ENCODE data around the gene ANKRD13C.

The ANKRD13C gene

DNA sequence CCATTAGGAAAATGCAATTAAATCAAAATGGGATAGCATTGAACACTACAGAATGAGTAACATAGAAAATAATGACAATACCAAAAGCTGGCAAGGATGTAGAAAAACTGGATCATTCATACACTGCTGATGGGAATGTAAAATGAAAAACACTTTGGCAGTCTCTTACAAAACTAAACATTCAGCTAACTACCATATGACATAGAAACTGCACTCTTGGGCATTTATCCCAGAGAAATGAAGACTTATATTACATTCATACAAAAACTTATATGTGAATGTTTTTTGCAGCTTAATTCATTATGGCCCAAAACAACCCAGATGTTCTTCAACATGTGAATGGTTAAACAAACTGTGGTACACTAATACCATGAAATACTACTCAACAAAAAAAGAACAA lies 66.4 kb downstream of the ANKRD13C start:
- no peak for FAIRE-seq

DNA sequence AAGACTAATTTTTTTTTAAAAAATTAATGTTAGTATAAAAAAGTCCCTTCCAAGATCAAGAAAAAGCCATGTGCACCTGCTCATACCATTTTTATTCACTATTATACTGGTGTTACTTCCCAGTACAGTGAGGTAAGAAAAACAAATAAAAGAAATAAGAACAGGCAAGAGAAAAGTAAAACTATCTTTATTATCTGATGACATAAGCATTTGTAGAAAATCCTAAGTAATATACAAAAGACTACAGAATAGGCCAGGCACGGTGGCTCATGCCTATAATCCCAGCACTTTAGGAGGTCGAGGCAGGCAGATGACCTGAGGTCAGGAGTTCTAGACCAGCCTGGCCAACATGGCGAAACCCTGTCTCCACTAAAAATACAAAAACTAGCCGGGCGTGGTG lies 68.1 kb downstream of the ANKRD13C start:
- no peak for FAIRE-seq

DNA sequence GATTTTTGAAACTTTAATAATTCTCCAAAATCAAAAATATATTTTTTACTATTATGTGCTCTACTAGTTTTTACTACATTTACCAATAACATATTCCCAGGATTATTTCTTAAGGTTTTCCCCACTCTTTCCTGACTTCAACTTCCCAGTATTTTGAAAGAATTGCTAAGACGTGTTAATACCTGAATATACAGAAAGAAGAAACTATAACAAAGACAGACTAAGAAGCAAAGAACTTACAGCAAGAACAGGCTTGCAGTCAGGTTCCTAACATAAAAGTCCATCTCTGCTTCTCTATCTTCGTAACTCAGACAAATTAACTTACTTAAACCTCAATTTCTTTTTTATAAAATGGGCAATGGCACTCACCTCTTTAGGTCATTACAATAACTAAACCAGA lies 70.2 kb downstream of the ANKRD13C start:
- FAIRE-seq, result peak; percentile 80

DNA sequence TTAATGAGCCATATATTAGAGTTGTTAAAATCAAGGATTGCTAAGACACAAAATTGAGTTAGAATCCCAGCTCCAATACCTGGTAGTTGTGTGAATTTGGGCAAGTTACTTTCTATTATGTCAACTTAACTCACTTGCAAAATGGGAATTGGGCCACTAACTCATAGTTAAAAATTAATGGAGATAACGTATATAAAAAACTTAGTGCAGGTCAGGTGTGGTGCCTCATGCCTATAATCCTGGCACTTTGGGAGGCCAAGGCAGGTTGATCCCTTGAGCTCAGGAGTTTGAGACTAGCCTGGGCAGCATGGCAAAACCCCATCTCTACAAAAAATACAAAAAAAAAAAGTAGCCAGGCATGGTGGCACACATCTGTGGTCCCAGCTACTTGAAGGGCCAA lies 75.8 kb downstream of the ANKRD13C start:
- no peak for FAIRE-seq

DNA sequence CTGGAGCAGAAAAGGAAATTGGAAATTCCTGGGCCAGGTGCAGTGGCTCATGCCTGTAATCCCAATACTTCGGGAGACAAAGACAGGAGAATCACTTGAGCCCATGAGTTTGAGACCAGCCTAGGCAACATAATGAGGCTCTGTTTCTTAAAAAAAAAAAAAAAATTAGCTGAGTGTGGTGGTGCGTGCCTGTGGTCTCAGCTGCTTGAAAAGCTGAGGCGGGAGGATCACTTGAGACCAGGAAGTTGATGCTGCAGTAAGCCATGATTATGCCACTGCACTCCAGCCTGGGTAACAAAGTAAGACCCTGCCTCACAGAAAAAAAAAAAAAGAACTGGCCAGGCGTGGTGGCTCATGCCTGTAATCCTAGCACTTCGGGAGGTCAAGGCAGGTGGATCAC lies 76.6 kb downstream of the ANKRD13C start:
- no peak for FAIRE-seq

DNA sequence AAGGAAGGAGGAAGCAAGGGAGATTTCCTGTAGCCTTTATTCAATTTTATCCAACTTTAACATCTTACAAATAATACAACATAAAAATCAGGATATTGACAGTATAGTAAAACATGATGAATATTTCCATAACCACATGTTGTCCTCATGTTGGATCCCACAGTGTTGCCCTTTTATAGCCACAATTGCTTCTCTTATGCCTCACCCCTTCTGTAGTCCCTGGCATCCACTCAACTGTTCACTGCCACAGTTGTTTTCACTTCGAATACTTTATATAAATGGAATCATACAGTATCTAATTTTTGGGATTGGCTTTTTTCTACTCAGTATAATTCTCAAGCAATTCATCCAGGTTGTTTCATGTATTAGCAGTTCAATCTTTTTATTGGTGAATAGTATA lies 88.6 kb downstream of the ANKRD13C start:
- no peak for FAIRE-seq

DNA sequence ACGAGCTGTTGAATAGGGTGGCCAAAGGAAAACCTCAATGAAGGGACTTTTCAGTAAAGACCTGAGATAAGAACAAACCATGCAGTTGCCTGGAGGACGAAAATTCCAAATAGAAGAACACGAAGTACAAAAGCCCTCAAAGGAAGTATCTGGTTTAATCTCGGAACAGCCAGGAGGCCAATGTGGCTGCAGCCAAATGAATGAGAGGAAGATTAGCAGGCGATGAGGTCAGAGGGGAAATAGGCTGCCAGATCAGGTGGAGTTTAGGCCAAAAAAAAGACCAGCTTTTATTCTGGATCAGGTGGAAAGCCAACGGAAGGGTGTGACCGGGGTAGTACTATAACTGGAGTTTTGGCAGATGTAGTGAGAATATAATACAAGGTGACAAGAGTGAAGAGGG lies 89.7 kb downstream of the ANKRD13C start:
- FAIRE-seq, result no peak

DNA sequence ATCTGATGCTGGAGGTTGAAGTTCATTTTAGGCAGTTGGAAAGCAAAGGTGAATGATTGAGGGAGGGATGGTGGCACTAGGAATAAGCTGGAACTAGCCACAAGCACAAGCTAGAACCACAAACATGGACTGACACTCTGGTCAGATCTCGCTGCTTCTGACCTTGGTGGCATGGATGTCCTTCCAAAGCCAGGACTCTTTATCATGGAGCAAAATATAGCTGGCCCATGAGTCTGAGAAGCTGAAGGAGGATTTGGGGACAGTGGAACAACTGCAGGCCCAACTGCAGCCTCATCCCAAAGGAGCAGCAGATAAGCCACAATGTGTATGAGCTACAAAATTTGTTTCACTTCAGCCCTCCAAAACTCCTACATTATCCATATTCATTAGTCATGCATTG lies 97.9 kb downstream of the ANKRD13C start:
- FAIRE-seq, result no peak

DNA sequence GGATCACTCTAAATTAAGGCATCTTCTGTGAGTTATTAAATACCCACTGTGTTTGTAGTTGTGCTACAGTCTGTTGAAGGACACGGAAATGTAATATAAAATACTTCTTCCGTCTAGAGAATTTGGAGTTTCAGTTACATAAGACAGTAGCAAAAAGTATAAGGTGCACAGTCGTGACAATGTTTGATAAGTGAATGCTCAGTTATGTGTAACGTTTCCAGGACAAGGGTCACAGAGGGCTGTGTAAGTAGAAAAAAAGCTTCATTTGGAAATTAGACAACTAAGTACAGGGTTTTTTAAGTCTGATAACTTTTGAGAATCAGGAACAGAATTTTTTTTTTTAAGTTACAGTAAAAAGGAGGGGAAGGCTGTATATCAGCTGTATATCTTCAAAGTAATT lies 105.8 kb downstream of the ANKRD13C start:
- no peak for FAIRE-seq

DNA sequence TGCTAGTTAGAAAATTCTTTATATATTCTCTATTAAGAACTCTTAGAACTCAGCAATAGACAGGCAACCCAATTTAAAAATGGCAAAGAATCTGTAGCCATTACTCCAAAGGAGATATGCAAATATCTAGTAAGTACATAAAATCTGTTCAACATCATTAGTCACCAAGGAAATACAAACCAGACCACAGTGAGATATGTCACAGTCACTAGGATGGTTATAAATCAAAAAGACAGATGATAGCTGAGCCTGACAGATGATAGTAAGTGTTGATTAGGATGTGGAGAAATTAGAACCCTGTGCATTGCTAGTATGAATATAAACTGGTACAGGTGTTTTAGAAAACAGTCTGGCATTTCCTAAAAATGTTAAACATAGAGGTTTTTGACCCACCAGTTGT lies 106.8 kb downstream of the ANKRD13C start:
- no peak for FAIRE-seq

DNA sequence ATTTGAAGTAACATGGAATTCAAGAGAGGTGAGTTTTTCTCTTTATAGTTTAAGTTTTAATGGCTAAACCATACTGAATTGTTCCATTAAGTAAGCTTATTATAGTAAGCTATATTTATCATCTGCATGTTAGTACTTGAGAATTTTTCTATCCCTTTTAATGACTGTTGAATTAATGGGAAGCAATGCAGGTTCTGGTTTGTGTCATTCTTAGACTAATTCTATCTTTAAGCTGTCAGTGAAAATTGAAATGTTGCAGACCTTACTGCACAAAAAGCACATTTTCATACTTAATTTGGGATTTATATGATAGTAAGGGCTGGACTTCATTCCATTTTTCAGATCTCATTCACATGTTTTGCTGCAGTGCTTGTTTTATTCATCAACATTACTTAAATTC lies 107.4 kb downstream of the ANKRD13C start:
- no peak for FAIRE-seq

DNA sequence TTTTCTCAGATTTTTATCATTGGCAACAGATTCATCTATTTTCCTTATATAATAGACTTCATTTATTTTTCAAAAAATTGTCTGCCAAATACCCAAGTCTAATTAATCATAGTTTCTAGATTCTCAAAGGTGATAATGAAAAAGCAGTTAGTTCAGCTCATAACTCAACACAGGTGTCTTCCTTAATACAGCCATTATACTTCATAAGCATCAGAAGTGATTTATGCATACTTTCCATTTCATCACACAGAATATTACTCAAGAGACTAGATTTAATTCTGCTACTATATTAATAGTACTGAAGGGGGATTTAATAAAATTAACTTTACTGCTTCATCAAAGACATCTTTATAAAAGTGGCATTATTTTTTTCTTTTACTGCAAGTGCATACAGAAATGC lies 114.6 kb downstream of the ANKRD13C start:
- peak; percentile 32 for FAIRE-seq

DNA sequence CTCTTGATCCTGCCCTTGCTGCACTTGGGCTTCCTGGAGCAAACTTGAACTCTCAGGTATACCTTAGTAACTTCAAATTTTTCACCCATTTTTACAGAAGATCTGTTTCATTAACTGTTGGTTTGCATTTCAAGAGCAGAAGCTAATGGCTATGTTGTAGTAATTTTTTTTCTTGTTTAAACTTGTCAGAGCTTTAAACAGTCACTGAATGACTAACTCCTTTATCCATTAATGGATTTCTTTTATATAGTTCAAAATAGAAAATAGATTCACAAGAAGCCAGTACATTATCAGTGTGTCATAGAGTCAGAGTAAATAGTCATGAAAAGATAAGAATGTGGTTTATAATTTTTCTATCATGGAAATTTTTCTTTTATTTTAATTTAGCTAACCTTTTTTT lies 119.8 kb downstream of the ANKRD13C start:
- FAIRE-seq, result peak; percentile 49

DNA sequence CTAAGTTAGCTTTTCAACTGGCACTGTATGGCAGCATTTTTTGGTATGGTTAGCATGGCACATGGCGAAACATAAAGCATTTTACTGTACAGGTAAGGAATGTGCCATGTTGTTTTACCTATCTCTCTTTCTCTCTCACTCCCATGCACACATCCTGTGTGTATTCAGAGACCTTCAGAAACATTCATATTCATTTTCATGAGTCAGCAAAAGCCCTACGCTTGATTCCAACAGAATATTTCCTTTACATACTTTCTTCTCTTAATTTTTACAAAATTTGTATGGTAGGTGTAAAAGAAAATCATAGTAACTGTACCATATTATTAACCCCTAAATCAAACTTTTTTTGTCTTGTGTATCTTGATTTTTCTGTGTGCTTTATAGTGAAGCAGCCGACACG lies 123.0 kb downstream of the ANKRD13C start:
- no peak for FAIRE-seq

DNA sequence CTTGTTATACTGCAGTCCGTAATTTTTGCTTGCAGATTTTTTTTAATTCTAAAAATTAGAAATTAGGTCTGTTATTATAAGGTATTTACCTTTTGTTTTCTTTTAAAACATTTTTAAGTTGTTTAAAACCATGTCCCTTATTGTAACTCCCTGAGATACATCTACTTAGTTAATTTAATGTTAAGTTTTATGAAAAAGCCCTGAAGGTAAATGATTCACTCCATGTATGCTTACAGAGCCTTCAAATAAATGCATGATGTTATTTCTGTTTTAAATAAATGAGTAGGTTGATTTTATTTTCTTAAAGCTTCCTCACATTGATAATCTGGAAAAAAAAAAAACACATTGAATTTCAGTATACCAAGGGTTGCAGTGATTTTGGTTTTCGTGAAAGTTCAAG lies 125.9 kb downstream of the ANKRD13C start:
- no peak for FAIRE-seq

DNA sequence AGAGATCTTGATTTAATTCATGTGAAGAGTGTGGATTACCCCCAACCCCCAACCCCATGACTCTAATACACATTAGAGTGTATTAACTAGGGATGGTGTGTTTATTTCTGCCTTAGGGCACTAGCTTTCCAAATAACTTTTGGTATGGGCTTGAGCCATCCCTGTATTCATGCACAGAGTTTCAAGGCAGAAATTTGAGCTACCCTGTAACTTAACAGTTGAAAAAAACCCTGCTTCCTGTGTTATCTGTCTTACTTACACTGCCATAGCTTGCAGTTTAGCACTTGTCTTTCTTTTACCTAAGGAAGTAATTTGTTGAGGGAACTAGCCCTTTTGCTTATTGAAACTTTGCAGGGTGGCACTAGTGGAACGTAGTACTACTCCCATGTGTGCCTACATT lies 127.1 kb downstream of the ANKRD13C start:
- FAIRE-seq, result no peak

DNA sequence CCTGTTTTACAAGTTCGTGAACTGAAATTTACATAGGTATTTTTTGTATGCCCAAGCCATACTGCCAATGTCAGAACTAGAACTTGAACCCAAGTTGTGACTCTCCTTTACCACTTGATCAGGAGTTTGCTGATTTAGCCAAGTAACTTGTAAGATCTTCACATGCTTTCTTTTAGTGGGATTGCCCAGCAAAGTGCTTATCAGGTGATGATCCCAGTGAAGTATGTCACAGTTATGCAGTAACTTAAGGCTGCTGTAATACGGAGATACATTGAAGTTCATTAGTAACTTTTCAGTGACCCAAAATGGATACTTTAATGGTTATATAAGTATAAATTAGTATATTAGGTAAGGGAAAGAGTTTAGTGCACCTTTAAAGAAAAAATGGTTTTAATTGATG lies 129.6 kb downstream of the ANKRD13C start:
- FAIRE-seq, result no peak

DNA sequence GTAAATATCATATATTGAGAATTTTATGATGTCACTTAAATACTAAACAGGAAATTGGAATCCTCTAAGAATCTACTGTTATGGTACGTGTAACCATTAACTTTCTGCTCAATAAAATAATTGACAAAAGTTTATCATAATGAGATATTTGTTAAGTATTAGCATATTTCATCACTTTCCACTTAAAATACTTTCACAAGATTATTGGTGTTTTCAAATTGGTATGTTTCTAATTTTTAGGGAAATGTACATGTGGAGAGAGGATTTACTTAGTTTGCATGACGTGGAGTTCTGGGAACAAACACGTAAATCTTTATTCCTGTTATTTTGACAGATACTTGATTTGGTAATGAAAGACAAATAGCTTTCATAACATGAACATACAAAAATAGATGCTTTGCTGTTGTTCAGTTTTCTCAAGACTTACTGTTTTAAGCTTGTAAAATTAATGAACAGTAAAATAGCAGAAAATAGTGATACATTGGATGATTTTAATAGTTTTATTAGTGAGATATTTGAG lies 131.7 kb downstream of the ANKRD13C start:
- peak; percentile 40 for FAIRE-seq

DNA sequence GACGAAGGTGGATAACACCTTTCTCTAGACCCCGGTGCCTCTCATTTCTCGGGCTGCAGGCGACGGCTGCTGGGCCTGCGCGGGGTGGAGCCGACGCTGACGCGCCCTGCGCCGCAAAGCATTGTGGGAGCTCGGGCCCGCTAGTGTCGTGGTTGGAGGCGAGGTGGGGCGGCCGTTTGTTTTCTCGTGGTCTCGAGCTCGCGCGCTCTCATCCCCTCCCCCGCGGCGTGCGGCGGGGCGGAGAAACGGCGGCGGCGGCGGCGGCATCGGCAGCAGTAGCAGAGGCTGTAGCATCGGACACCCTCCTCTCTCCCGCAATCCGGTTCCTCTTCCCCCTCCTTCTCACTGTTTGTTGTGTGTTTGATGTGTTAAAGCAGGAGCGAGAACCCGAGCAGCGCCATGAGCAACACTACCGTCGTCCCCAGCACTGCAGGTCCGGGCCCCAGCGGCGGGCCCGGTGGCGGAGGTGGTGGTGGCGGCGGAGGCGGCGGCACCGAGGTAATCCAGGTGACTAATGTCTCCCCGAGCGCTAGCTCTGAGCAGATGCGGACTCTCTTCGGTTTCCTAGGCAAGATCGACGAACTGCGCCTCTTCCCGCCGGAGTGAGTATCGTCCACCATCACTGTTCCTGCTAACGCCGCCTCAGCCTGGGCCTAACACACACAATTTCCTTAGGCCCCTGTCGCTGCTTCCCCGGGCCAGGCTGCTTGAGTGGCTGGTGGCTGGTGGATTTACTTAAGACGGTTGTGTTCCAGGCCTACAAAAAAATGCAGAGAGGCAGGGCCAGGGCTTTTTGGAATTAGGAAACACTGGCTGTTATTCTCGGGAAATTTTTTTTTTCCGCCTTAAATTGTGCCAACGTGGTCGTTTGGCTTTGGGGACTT lies 133.0 kb downstream of the ANKRD13C start, which contains the start of gene SRSF11:
SRSF11 (plus strand) TSS at position 143 of the 884 bp plus-strand sequence; CDS start at position 400, 257 bp downstream.
- peak; percentile 56 for FAIRE-seq

DNA sequence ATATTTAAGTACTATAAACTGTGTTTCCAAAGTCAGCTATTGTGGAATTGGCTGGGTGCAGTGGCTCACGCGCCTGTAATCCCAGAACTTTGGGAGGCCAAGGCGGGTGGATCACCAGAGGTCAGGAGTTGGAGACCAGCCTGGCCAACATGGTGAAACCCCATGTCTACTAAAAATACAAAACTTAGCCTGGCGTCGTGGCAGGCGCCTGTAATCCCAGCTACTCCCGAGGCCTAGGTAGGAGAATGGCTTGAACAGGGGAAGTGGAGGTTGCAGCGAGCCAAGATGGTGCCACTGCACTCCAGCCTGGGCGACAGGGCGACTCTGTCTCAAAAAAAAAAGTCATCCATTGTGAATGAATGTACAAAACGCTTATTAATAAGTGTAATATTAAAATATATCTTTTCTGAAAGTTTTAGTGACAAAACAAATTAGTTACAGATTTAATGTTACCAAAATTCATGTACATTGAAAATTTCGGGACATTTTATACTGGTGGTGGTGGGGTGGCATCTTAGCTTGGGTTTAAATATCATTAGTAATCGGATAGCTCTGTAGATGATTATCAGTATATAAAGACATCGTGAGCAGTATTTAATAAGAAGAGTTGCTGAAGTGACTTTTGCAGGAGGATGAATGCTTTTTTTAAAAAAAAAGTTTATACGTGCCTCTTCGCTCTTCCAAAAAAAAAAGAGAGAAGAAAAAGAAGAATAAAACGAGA lies 133.8 kb downstream of the ANKRD13C start:
- no peak for FAIRE-seq

DNA sequence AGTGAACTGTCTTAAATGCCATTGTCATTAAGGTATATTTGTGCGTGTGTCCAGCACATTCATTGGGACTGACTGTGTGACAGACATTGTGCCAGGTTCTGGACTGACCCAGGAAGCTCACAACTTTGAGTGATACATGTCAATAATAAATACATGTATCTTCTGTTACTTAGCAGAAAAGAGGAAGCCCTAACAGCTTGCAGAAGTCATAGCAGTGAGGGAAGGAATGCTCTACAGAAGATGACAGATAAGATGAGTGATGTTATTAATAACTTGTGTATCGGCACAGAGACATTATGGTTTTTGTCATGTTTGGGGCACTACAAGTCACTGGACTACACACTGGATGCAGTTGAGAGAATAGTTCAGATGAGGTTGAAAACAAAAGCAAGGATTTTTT lies 134.5 kb downstream of the ANKRD13C start:
- no peak for FAIRE-seq

DNA sequence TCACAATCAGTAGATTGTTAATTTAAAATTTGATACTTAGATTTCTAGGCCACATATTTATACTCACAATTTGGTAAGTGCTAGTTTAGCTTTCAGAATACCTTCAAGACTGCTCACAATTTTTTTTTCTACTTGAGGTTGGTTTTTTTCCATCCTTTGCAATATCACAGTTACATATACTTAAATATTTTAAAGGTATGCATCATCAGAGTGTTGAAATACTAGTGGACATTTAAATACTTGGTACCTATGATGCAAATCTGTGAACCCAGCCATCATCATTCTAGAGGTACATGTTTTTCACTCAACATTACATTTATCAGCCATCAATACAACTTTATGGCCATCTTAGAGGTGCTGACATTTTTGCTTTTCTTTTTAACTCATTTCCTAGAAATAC lies 143.0 kb downstream of the ANKRD13C start:
- FAIRE-seq, result no peak

DNA sequence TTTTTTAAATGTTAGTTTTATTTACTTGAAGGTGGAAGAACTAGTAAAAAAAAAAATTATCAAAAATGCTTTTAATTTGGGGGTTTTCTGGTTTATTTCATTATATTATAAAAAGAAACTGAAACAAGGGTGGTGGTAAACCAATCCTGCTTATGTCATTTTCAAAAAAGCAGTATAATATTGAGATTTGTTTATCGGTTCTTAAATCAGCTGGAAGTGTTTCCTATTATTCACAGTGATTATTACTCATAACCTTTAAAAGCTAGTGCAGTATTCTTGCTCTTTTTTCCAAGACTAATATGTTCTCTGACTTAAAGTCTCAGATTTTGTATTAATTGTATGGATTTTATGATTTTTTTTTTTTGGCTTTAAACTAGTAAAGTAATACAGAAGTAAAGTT lies 143.7 kb downstream of the ANKRD13C start:
- peak; percentile 34 for FAIRE-seq
